Testis (tissue), 2 donors: ENCODE data around the gene VPS37C.

ENCODE experiments used
- CTCF ChIP-seq, 3 experiments: fragments of 450-650 bp in 2 of 3; fragments of 200-600 bp in 1 of 3; sonication (generic) in 1 of 3; IDR thresholded peaks; one replicate each; pipeline ENCODE4 v1.5.1; 2016 to 2019; ENCODE audit warnings: antibody characterized with exemption in 3 of 3, mild to moderate bottlenecking in 2 of 3, moderate library complexity in 1 of 3
- POLR2A ChIP-seq: fragments of 450-650 bp; IDR thresholded peaks from one replicate; pipeline ENCODE4 v1.6.1; 2017; ENCODE audit warnings: antibody characterized with exemption, mild to moderate bottlenecking, moderate library complexity

GRCh38 chr11:61174949-61175348 lies 13.7 kb upstream of the VPS37C start:
- TF ChIP-seq CTCF (IDR thresholded peaks at IDR 0.05), result no peak
- TF ChIP-seq POLR2A, result no peak
